Tibial nerve (tissue), 4 donors: ENCODE data around the gene AMDHD2. TPM values are rescaled to one million over a fixed set of nuclear protein-coding genes. Genes with fewer than 3 reads are reported as not detected.
"Not testable (repeated sequence)": the region's sequence is repeated elsewhere in the genome, so short reads cannot be mapped to it uniquely, and the experiment has no call there.

Experiments
- DNase-seq, 2 donors: peaks; one replicate each; pipeline ENCODE4 v3.0.0-alpha.2; 2019; ENCODE audit warnings: low spot score in 2 of 2
- H3K27ac ChIP-seq, 4 donors: fragments of 200-600 bp; sonication (generic) in 3 of 4; one replicate each; pipeline ENCODE4 v1.5.1; 2017 to 2019; ENCODE audit warnings: mild to moderate bottlenecking in 1 of 4
- H3K27me3 ChIP-seq, 2 donors: fragments of 200-600 bp; sonication (generic) in 1 of 2; one replicate each; pipeline versions ENCODE4 v1.5.1 to v1.6.0; 2017 to 2019
- H3K36me3 ChIP-seq, 3 donors: fragments of 200-600 bp; sonication (generic); one replicate each; pipeline ENCODE4 v1.5.1; 2018 to 2019
- H3K4me1 ChIP-seq, 4 donors: fragments of 200-600 bp; sonication (generic) in 3 of 4; one replicate each; pipeline ENCODE4 v1.5.1; 2017 to 2019
- H3K4me3 ChIP-seq, 4 donors: fragments of 200-600 bp; sonication (generic) in 3 of 4; one replicate each; pipeline ENCODE4 v1.5.1; 2017 to 2019; ENCODE audit warnings: mild to moderate bottlenecking in 1 of 4, moderate library complexity in 1 of 4
- H3K9me3 ChIP-seq, 4 donors: fragments of 200-600 bp; sonication (generic) in 3 of 4; one replicate each; pipeline ENCODE4 v1.5.1; 2017 to 2019
- WGBS, 2 donors: methylation state at CpG; one replicate each; pipeline ENCODE4 v1.1.5; 2018; 5-methylcytosine and 5-hydroxymethylcytosine counted together
- total RNA-seq, 4 donors: library from RNA; depleted of rRNA; stranded (reverse); fragments of >200 nt; gene quantifications; one replicate each; pipeline ENCODE4 v1.1.0, GENCODE V29; 2016
- TF ChIP-seq, protein P1 (sequence below), 5 experiments: fragments of 200-600 bp in 3 of 5; fragments of 450-650 bp in 2 of 5; sonication (generic) in 3 of 5; IDR thresholded peaks; one replicate each; pipeline ENCODE4 v1.5.1; 2016 to 2019; ENCODE audit warnings: antibody characterized with exemption in 5 of 5, mild to moderate bottlenecking in 3 of 5, moderate library complexity in 2 of 5

The AMDHD2 gene
- total RNA-seq, 4 donors from 2014 or later: 40.4 to 64.5 (median 55.2) TPM

DNA sequence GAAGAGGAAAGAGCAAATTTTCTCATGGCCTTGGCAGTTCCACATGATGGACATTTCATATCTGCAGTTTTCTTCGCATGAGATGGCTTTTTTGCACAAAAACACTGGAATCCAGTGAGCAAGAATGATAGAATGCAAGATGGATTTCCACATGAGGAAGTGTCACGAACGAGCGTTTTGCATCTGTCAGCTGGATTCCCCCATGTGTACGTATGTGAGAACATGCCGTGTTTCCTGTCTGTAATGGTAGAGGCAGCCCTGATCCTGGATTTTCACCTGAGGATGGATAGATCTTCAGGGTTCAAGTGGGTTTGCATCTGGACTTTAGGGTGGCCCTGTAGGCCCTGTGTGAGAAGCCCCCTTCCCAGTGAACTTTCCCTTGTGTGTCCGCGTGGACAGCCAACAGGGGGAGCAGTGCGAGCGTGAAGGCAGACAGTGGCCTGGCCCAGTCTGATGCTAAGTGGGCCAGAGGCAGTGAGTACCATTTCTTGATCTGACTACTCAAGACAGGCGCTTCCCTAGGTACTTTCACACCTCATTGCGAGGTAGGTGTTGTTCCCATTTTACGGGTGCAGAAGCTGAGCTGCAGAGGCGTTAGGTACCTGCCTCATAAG, 19.8 kb downstream of the AMDHD2 start:
- H3K27me3 ChIP-seq, H3K4me3 ChIP-seq, H3K9me3 ChIP-seq, H3K27ac ChIP-seq, DNase-seq, H3K36me3 ChIP-seq: not testable (repeated sequence)
- H3K4me1 ChIP-seq: peaks cover 0 to 55% (median 38%) of the 10 kb centered on the region in 4 donors
- 46 to 61% methylated on average over 10 to 14 of the region's 14 CpGs for WGBS, 2 donors
- TF ChIP-seq, protein P1, sequence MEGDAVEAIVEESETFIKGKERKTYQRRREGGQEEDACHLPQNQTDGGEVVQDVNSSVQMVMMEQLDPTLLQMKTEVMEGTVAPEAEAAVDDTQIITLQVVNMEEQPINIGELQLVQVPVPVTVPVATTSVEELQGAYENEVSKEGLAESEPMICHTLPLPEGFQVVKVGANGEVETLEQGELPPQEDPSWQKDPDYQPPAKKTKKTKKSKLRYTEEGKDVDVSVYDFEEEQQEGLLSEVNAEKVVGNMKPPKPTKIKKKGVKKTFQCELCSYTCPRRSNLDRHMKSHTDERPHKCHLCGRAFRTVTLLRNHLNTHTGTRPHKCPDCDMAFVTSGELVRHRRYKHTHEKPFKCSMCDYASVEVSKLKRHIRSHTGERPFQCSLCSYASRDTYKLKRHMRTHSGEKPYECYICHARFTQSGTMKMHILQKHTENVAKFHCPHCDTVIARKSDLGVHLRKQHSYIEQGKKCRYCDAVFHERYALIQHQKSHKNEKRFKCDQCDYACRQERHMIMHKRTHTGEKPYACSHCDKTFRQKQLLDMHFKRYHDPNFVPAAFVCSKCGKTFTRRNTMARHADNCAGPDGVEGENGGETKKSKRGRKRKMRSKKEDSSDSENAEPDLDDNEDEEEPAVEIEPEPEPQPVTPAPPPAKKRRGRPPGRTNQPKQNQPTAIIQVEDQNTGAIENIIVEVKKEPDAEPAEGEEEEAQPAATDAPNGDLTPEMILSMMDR (IDR thresholded peaks at IDR 0.05): peak in 3 of 5 experiments; percentile 27 to 33 (median 30)

DNA sequence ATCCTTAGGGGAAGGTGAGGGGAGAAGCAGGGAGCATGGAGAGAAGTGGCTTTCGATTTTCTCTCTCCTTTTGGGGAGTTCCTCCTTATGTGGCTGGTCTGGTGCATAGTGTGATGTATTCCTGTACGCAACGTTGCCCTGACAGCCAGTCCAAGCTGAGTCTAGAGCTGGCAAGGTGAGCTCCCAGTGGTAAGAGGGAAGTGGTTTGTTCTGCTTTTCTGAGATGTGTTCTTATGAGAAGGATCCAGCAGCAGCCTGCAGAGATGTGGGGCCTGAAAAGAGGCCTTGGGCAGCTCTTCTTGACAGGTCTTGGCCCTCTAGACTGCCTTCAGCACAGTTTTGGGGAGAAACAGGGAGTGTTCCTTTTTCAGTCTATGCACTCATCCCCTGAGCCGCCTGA, 20.7 kb downstream of the AMDHD2 start:
- peaks cover 0 to 56% (median 35%) of the 10 kb centered on the region in 4 donors for H3K4me1 ChIP-seq
- not testable (repeated sequence) for H3K27me3 ChIP-seq, DNase-seq, H3K4me3 ChIP-seq, H3K9me3 ChIP-seq, H3K27ac ChIP-seq, H3K36me3 ChIP-seq
- WGBS, 2 donors: 54 to 58% methylated on average over 3 to 4 of the region's 4 CpGs

DNA sequence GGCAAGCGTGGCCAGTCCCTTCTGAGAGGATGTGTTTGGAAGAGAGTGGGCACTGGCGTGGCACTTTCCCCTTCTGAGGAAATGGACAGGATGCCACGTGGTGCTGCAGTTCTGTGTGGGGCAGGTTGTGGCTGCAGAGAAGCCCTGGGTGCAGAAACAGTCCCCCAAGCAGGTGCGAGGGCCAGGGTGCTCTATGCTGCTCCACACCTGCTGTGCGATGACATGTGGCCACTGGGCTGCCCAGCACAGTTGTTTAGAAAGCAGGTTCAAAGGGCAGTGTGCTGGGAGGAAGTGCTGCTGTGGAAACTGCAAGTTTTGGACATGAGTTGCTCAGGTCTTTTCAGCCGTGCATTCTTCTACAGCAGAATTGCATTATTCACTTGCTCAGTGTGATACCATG, 21.2 kb downstream of the AMDHD2 start:
- peaks cover 0 to 55% (median 30%) of the 10 kb centered on the region in 4 donors for H3K4me1 ChIP-seq
- H3K36me3 ChIP-seq, H3K27ac ChIP-seq, H3K27me3 ChIP-seq, H3K9me3 ChIP-seq, DNase-seq, H3K4me3 ChIP-seq: not testable (repeated sequence)
- 54 to 59% methylated on average over 4 of the region's 6 CpGs for WGBS, 2 donors

DNA sequence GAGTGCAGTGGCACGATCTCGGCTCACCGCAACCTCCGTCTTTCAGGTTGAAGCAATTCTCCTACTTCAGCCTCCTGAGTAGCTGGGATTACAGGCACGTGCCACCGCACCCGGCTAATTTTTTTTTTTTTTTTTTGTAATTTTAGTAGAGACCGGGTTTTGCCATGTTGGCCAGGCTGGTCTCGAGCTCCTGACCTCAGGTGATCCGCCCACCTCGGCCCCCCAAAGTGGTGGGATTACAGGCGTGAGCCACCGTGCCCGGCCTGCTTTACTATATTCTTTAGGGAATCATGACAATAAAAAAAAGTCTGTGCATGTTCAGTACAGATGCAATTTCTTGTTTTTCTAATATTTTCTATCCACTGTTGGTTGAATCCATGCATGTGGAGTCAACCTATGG, 23.6 kb downstream of the AMDHD2 start:
- WGBS, 2 donors: 87 to 89% methylated on average over 14 of the region's 14 CpGs
- H3K36me3 ChIP-seq, DNase-seq, H3K9me3 ChIP-seq, H3K4me3 ChIP-seq, H3K27me3 ChIP-seq, H3K27ac ChIP-seq: not testable (repeated sequence)
- H3K4me1 ChIP-seq: peaks cover 0 to 46% (median 21%) of the 10 kb centered on the region in 4 donors

DNA sequence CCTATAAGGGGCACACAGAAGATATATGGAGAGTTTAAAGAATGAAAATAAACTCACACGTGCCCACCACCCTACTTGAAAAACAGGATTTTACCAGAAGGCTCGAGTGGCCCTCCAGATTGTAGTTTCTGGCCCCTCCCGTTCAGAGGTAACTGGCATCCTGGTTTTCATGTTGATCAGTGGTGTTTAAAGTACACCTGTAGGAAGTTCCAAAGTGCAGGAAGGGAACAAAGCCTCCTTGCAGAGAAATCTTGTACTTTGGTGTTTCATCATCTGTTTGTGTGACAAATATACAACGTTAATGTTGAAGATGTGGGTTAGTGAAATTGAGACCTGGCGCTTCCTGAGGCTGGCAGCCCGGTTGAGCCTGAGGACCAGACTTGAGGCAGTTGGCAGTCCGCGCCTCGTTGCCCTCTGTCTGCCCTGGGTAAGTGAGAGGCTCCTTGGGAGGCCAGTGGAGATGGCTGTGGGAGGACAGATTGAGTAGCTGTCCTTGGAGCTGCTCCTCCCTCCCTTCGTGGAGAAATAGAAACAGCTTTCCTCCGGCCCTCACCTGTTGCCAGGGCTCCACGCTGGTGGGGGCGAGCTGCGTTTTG, 30.2 kb downstream of the AMDHD2 start:
- not testable (repeated sequence) for DNase-seq, H3K36me3 ChIP-seq, H3K27me3 ChIP-seq, H3K9me3 ChIP-seq, H3K4me3 ChIP-seq, H3K27ac ChIP-seq
- WGBS, 2 donors: 67% methylated on average over 1 of the region's 14 CpGs
- peaks cover 0 to 17% (median 0%) of the 10 kb centered on the region in 4 donors for H3K4me1 ChIP-seq

DNA sequence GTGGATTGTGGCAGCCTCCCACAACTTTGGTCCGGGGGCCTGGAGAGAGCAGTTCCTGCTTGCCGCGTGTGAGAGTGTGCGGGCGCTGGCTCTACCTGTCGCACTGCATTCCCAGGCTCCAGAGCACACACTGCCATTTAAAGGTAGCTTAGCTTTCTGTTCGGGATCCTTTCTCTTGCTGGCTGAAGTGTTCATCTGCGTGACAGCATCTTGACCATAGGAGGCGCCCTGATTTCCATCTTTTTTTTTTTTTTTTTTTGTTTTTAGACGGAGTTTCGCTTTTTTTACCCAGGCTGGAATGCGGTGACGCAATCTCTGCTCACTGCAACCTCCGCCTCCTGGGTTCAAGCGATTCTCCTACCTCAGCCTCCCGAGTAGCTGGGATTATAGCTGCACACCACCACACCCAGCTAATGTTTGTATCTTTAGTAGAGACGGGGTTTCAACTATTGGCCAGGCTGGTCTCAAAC, 31.3 kb downstream of the AMDHD2 start:
- H3K27ac ChIP-seq, H3K27me3 ChIP-seq, H3K9me3 ChIP-seq, H3K4me1 ChIP-seq, H3K4me3 ChIP-seq, H3K36me3 ChIP-seq, DNase-seq: not testable (repeated sequence)
- 61 to 67% methylated on average over 12 to 17 of the region's 17 CpGs for WGBS, 2 donors

DNA sequence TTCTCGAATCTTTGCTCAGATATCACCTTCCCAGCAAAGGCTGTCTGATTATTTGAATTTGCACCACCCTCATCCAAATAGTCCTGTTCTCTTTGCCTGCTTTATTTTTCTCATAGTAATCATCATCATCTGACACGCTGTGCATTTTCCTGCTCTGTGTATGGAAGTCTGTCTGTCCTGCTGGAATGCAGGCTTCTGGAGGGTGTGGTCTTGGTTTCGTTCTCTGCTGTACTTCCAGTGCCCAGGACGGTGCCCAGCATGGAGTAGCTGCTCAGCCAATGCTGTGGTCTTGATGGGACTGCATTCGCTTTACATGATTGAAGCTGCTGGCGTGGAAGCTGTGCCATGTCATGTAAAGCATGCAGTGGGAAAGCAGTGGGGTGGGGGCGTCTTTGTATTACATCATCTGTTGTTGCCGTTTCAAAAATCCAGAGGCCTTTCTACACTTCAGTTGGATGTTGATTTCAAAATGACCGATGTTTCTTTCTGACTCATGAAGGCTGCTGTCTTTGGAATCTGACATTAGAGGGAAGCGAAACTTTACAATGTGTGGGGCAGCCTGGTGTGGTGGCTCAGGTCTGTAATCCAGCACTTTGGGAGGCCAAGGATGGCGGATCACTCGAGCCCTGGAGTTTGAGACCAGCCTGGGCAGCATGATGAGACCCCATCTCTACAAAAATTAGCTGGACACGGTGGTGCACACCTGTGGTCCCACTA, 34.7 kb downstream of the AMDHD2 start:
- H3K27me3 ChIP-seq, H3K4me1 ChIP-seq, DNase-seq, H3K36me3 ChIP-seq, H3K4me3 ChIP-seq, H3K27ac ChIP-seq, H3K9me3 ChIP-seq: not testable (repeated sequence)
- WGBS, 2 donors: no CpG with 5 or more reads among the region's 13 CpGs

DNA sequence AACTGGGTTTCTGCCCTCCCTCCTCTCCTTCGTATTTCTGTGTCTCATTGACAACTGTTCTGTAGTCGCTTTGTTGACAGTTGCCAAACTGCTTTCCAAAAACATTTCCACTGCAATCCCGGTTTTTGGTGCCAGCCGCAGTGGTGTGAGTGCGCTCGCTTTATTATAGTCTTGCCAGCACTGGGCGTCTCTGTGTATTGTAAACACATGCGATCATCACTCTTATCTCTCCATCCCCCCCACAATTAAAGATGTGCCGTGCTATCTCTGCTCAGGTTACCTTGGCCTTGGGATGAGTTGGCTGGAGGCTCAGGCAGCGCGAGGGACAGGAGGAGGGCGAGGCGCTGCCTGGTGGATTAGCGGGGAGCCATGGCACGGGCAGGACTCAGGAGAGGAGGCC, 37.0 kb downstream of the AMDHD2 start:
- H3K4me1 ChIP-seq, H3K27me3 ChIP-seq, H3K36me3 ChIP-seq, H3K27ac ChIP-seq, H3K4me3 ChIP-seq, DNase-seq, H3K9me3 ChIP-seq: not testable (repeated sequence)
- no CpG with 5 or more reads among the region's 15 CpGs for WGBS, 2 donors

DNA sequence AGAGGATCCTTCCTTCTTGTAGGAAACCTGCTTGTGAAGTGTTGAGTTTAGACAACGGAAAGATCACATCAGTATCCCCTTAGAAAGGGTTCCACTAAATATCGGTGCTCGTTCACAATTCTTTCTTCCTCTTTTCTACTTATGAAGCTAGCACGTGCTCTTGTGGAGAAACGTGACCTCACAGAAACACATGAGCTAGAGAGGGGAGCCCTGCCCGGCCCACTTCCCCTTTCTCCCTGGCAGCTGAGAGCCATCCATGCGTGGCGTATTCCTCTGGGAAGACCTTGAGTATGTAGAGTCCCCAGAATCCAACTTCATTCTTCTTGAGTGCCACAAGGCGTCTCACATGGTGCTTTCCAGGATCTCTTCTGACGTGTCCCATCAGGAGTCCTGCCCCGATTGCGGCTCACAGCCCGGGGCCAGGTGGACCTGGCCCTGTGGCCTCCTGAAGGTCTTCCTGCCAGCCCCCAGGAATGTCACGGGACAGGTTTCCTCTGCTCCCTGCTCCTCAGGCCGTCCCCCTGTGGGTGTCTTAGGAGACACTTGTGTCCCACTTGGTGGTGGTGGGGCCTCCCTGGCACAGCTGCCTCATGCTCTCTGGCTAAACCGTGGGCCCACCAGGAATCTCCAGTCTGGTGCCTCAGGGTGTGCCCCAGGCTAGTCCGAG, 40.1 kb downstream of the AMDHD2 start:
- WGBS, 2 donors: 75 to 80% methylated on average over 8 of the region's 17 CpGs
- not testable (repeated sequence) for H3K4me3 ChIP-seq, H3K27ac ChIP-seq, H3K4me1 ChIP-seq, H3K36me3 ChIP-seq, DNase-seq, H3K9me3 ChIP-seq, H3K27me3 ChIP-seq
